ENCODE results near the gene ANKRD9. TPM values are rescaled to one million over a fixed set of nuclear protein-coding genes. Genes with fewer than 3 reads are reported as not detected.

Gene ANKRD9, protein sequence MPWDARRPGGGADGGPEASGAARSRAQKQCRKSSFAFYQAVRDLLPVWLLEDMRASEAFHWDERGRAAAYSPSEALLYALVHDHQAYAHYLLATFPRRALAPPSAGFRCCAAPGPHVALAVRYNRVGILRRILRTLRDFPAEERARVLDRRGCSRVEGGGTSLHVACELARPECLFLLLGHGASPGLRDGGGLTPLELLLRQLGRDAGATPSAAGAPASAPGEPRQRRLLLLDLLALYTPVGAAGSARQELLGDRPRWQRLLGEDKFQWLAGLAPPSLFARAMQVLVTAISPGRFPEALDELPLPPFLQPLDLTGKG
- 12.7 and 14.0 TPM in 2 replicates for total RNA-seq (2014; rRNA removed; shearing (Covaris generic))

DNA sequence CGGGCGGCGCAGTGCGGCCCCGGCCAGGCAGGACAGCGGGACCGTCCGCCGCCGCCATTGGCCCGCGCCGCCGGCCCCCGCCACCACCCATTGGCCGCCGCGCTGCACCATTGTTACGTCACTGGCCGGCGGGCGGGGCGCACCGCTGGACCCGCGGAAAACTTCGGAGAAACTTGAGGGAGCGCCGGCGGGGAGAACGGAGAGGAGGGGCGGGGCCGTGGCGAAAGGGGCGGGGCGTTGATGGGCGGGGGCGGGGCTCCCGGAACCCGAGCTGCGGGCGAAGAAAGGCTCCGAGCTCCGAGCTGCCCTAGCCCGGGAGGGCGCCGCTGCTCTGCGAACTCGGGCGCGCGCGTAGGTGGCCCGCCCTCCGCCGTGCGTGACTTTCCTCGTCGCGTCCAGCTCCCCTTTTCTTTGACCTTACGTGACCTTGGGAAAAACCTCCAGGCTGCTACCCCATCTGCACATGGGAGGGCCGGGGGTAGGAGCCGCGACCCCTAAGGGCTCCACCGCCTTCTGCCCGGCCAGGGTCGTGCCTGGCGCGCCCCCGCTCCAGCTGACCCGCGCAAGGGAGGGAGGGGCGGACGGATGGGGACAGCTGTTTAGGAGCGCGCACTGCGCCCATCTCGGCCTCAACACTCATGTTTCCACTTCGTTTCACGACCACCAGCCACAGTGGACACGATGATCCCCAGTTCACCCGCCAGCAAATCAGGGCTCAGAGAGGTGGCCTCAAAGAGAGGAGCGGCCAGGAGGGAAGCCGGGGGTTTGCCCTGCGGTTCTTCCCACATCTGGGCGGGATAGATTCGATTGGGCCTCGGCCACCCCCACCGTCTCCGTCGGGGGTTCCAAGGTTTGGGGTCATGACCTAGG, at the start of gene ANKRD9:
Gene ANKRD9 (minus strand): TSS at position 31 of the 870 bp plus-strand sequence. CDS start 1,887 bp downstream, outside the sequence.

Small RNA genes within 50 kb of the gene (small RNA-seq; reads per million reads assigned to genes)
- gene MIR4309 = not detected

Other genes with a start within 250 kb of the ANKRD9 start
- gene MOK, start 204.6 kb downstream of the ANKRD9 start, total RNA-seq (2014; rRNA removed; shearing (Covaris generic)) = 195 and 197 TPM in 2 replicates
- 9.7 and 13.1 TPM in 2 replicates for gene ZNF839, start 190.0 kb downstream of the ANKRD9 start, total RNA-seq (2014; rRNA removed; shearing (Covaris generic))
- 43.6 and 47.6 TPM in 2 replicates for gene CINP, start 146.9 kb downstream of the ANKRD9 start, total RNA-seq (2014; rRNA removed; shearing (Covaris generic))
- 4.4 and 6.2 TPM in 2 replicates for gene TECPR2, start 146.8 kb downstream of the ANKRD9 start, total RNA-seq (2014; rRNA removed; shearing (Covaris generic))
- gene RCOR1, start 82.9 kb upstream of the ANKRD9 start, total RNA-seq (2014; rRNA removed; shearing (Covaris generic)) = 8.4 and 8.5 TPM in 2 replicates

Measured in A375 (cell line).